WTC11 (cell line): ENCODE results near the gene RBP3. TPM values are rescaled to one million over a fixed set of nuclear protein-coding genes. Genes with fewer than 3 reads are reported as not detected.

Experiments
- ATAC-seq: fragments of 200-7000 bp; cut with Tn5 transposase; 2 replicates; pipeline ENCODE4 v1.10.0; 2021; ENCODE audit warnings: mild to moderate bottlenecking, moderate library complexity
- CTCF ChIA-PET: fragments of 300-600 bp; sonication (Branson Sonifier 250); formaldehyde crosslinking; loops from one replicate; lab custom pipeline; 2021; ENCODE audit warnings: antibody characterized with exemption; lab: Charles Lee
- POLR2A ChIA-PET: fragments of 350-600 bp; sonication (Branson Sonifier 250); formaldehyde crosslinking; loops from one replicate; lab custom pipeline; 2021; ENCODE audit warnings: antibody characterized with exemption; lab: Charles Lee
- DNase-seq: peaks from one replicate; pipeline ENCODE4 v3.0.0; 2021; ENCODE audit warnings: low spot score
- H3K27ac Mint-ChIP-seq: 2 replicates; pipeline ENCODE4 v1.8.0; 2021; ENCODE audit warnings: mixed read lengths
- H3K27me3 Mint-ChIP-seq: 2 replicates; pipeline ENCODE4 v1.8.0; 2021; ENCODE audit warnings: low read depth, mild to moderate bottlenecking, moderate library complexity, mixed read lengths
- H3K36me3 Mint-ChIP-seq: 2 replicates; pipeline ENCODE4 v1.8.0; 2021; ENCODE audit warnings: mixed read lengths
- H3K4me1 Mint-ChIP-seq: 2 replicates; pipeline ENCODE4 v1.8.0; 2022; ENCODE audit warnings: mixed read lengths
- H3K4me3 Mint-ChIP-seq: 2 replicates; pipeline ENCODE4 v1.8.0; 2021; ENCODE audit warnings: mild to moderate bottlenecking, moderate library complexity, mixed read lengths
- H3K9me3 Mint-ChIP-seq: 2 replicates; pipeline ENCODE4 v1.8.0; 2021; ENCODE audit warnings: mixed read lengths
- FOXJ3 ChIP-seq: sonication (generic); formaldehyde crosslinking; IDR thresholded peaks from 2 replicates; pipeline ENCODE4 v1.9.0; 2021; ENCODE audit warnings: missing genetic modification reagents, mild to moderate bottlenecking, borderline replicate concordance
- FOXK1 ChIP-seq: sonication (generic); formaldehyde crosslinking; IDR thresholded peaks from 2 replicates; pipeline ENCODE4 v1.8.0; 2022; ENCODE audit warnings: mild to moderate bottlenecking, moderate library complexity, missing genetic modification reagents
- FOXP1 ChIP-seq: sonication (generic); formaldehyde crosslinking; IDR thresholded peaks from 2 replicates; pipeline ENCODE4 v1.8.0; 2022; ENCODE audit warnings: missing genetic modification reagents, mild to moderate bottlenecking, moderate library complexity, borderline replicate concordance
- HMGA2 ChIP-seq: fragments of 250-450 bp; sonication (Bioruptor Pico); IDR thresholded peaks from 2 replicates; pipeline ENCODE4 v1.4.0; 2021; ENCODE audit warnings: mild to moderate bottlenecking, moderate library complexity
- PRRX2 ChIP-seq: fragments of 250-450 bp; sonication (Bioruptor Pico); IDR thresholded peaks from 2 replicates; pipeline ENCODE4 v1.8.0; 2021; ENCODE audit warnings: mild to moderate bottlenecking
- RELA ChIP-seq: sonication (generic); formaldehyde crosslinking; IDR thresholded peaks from 2 replicates; pipeline ENCODE4 v1.8.1; 2022; ENCODE audit warnings: missing genetic modification reagents, mild to moderate bottlenecking, borderline replicate concordance
- RORB ChIP-seq: fragments of 250-450 bp; sonication (Bioruptor Pico); IDR thresholded peaks from 2 replicates; pipeline ENCODE4 v1.9.0; 2021; ENCODE audit warnings: mild to moderate bottlenecking
- SMAD3 ChIP-seq: sonication (generic); formaldehyde crosslinking; IDR thresholded peaks from 2 replicates; pipeline ENCODE4 v1.8.0; 2022; ENCODE audit warnings: missing genetic modification reagents, mild to moderate bottlenecking, borderline replicate concordance
- SP1 ChIP-seq: sonication (generic); formaldehyde crosslinking; conservative IDR thresholded peaks from 2 replicates; pipeline ENCODE4 v1.8.1; 2022; ENCODE audit warnings: missing genetic modification reagents
- ZNF121 ChIP-seq: sonication (generic); formaldehyde crosslinking; IDR thresholded peaks from 2 replicates; pipeline ENCODE4 v1.8.0; 2023; ENCODE audit warnings: missing genetic modification reagents
- total RNA-seq: library from RNA; stranded (reverse); gene quantifications from 3 replicates; pipeline ENCODE4 v1.2.3, GENCODE V29; 2021
- TF ChIP-seq, protein P1 (sequence below): sonication (generic); formaldehyde crosslinking; IDR thresholded peaks from 2 replicates; pipeline ENCODE4 v1.8.0; 2022; ENCODE audit warnings: missing genetic modification reagents
- TF ChIP-seq, protein P2 (sequence below): sonication (generic); formaldehyde crosslinking; IDR thresholded peaks from 2 replicates; pipeline ENCODE4 v1.8.0; 2023; ENCODE audit warnings: mild to moderate bottlenecking, missing genetic modification reagents
- TF ChIP-seq, protein P3 (sequence below): sonication (generic); formaldehyde crosslinking; IDR thresholded peaks from 2 replicates; pipeline ENCODE4 v1.8.1; 2022; ENCODE audit warnings: mild to moderate bottlenecking, moderate library complexity, missing genetic modification reagents

The RBP3 gene
- total RNA-seq, 1 experiment from 2014 or later, result not detected

- TF ChIP-seq, protein P1, sequence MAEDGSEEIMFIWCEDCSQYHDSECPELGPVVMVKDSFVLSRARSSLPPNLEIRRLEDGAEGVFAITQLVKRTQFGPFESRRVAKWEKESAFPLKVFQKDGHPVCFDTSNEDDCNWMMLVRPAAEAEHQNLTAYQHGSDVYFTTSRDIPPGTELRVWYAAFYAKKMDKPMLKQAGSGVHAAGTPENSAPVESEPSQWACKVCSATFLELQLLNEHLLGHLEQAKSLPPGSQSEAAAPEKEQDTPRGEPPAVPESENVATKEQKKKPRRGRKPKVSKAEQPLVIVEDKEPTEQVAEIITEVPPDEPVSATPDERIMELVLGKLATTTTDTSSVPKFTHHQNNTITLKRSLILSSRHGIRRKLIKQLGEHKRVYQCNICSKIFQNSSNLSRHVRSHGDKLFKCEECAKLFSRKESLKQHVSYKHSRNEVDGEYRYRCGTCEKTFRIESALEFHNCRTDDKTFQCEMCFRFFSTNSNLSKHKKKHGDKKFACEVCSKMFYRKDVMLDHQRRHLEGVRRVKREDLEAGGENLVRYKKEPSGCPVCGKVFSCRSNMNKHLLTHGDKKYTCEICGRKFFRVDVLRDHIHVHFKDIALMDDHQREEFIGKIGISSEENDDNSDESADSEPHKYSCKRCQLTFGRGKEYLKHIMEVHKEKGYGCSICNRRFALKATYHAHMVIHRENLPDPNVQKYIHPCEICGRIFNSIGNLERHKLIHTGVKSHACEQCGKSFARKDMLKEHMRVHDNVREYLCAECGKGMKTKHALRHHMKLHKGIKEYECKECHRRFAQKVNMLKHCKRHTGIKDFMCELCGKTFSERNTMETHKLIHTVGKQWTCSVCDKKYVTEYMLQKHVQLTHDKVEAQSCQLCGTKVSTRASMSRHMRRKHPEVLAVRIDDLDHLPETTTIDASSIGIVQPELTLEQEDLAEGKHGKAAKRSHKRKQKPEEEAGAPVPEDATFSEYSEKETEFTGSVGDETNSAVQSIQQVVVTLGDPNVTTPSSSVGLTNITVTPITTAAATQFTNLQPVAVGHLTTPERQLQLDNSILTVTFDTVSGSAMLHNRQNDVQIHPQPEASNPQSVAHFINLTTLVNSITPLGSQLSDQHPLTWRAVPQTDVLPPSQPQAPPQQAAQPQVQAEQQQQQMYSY (CRISPR knock-in tag), result no peak
- TF ChIP-seq, protein P2, sequence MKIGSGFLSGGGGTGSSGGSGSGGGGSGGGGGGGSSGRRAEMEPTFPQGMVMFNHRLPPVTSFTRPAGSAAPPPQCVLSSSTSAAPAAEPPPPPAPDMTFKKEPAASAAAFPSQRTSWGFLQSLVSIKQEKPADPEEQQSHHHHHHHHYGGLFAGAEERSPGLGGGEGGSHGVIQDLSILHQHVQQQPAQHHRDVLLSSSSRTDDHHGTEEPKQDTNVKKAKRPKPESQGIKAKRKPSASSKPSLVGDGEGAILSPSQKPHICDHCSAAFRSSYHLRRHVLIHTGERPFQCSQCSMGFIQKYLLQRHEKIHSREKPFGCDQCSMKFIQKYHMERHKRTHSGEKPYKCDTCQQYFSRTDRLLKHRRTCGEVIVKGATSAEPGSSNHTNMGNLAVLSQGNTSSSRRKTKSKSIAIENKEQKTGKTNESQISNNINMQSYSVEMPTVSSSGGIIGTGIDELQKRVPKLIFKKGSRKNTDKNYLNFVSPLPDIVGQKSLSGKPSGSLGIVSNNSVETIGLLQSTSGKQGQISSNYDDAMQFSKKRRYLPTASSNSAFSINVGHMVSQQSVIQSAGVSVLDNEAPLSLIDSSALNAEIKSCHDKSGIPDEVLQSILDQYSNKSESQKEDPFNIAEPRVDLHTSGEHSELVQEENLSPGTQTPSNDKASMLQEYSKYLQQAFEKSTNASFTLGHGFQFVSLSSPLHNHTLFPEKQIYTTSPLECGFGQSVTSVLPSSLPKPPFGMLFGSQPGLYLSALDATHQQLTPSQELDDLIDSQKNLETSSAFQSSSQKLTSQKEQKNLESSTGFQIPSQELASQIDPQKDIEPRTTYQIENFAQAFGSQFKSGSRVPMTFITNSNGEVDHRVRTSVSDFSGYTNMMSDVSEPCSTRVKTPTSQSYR (CRISPR knock-in tag), result no peak
Measured at GRCh38 chr10:47308775-47309174, 39.4 kb upstream of the RBP3 start (continued).

DNA sequence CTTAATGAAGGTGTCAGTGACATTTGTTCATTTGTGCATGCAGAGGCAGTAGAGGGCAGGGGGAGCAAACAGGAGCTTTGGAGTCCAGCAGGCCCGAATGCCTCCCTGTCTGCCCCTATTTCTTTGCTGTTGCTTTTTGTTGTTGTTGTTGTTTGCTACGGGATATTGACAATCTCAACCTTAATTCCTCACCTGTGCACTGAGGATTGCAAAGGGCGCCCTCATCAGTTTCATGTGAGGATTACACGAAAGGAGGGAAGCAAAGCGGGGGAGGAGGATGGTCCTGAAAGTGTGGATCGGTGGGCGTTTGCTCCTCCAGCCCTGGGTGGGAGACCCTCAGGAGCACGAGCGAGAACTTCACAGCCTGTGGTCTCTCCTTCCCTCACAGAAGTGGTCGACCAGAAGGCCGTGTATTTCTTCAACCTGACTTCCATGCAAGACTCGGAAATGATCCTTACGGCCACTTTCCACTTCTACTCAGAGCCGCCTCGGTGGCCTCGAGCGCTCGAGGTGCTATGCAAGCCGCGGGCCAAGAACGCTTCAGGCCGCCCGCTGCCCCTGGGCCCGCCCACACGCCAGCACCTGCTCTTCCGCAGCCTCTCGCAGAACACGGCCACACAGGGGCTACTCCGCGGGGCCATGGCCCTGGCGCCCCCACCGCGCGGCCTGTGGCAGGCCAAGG lies 38.6 kb upstream of the RBP3 start:
- TF ChIP-seq FOXJ3 (CRISPR knock-in tag), result no peak
- no peak for TF ChIP-seq RELA (CRISPR knock-in tag)
- TF ChIP-seq SMAD3 (CRISPR knock-in tag), result no peak
- no peak for TF ChIP-seq SP1 (CRISPR knock-in tag)
- TF ChIP-seq, all 79 proteins: peak for 0
- H3K27me3 Mint-ChIP-seq, result no peaks in the 10 kb centered on the region; the same call in 1 of the 2 replicates
- ATAC-seq (peak; percentile 29), DNase-seq (peak; percentile 55)
- peaks cover 33% of the 10 kb centered on the region for H3K4me1 Mint-ChIP-seq
- H3K36me3 Mint-ChIP-seq, result no peaks in the 10 kb centered on the region
- H3K9me3 Mint-ChIP-seq, result no peaks in the 10 kb centered on the region
- POLR2A ChIA-PET, result no interaction called here
- CTCF ChIA-PET, result interaction anchor here (1.0 to 3.9 kb wide), 6 partner anchors 10 to 314 kb away, joined by 3 to 37 read pairs (median 6); partner anchors contain the start of gene GDF10
- no peak overlapping the region for H3K4me3 Mint-ChIP-seq
- no peak overlapping the region for H3K27ac Mint-ChIP-seq

DNA sequence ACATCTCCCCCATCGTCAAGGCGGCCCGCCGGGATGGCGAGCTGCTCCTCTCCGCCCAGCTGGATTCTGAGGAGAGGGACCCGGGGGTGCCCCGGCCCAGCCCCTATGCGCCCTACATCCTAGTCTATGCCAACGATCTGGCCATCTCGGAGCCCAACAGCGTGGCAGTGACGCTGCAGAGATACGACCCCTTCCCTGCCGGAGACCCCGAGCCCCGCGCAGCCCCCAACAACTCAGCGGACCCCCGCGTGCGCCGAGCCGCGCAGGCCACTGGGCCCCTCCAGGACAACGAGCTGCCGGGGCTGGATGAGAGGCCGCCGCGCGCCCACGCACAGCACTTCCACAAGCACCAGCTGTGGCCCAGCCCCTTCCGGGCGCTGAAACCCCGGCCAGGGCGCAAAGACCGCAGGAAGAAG lies 38.1 kb upstream of the RBP3 start:
- Mint-ChIP-seq H3K9me3 (no peaks in the 10 kb centered on the region), H3K4me1 (peaks cover 28% of the 10 kb centered on the region)
- TF ChIP-seq PRRX2 (CRISPR knock-in tag), result no peak
- no peak for TF ChIP-seq ZNF121
- TF ChIP-seq FOXK1 (CRISPR knock-in tag), result no peak
- TF ChIP-seq RORB (CRISPR knock-in tag), result no peak
- TF ChIP-seq, protein P3, sequence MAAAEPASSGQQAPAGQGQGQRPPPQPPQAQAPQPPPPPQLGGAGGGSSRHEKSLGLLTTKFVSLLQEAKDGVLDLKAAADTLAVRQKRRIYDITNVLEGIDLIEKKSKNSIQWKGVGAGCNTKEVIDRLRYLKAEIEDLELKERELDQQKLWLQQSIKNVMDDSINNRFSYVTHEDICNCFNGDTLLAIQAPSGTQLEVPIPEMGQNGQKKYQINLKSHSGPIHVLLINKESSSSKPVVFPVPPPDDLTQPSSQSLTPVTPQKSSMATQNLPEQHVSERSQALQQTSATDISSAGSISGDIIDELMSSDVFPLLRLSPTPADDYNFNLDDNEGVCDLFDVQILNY (CRISPR knock-in tag), result no peak
- no peak for TF ChIP-seq HMGA2
- no peak for TF ChIP-seq FOXP1
- TF ChIP-seq, all 79 proteins: peak for 0
- Mint-ChIP-seq H3K36me3 (no peaks in the 10 kb centered on the region), H3K4me3 (no peak overlapping the region), H3K27me3 (no peaks in the 10 kb centered on the region; the same call in 1 of the 2 replicates), H3K27ac (no peak overlapping the region)
- no peak for DNase-seq
- POLR2A ChIA-PET, result no interaction called here
- CTCF ChIA-PET, result interaction anchor here (1.2 to 3.9 kb wide), 3 partner anchors 31 to 315 kb away, joined by 3 to 37 read pairs (median 5); no protein-coding TSS in a partner anchor
- ATAC-seq, result no peak
